B cell (primary cell): ENCODE data around the gene POLR1G. TPM values are rescaled to one million over a fixed set of nuclear protein-coding genes. Genes with fewer than 3 reads are reported as not detected.

ENCODE experiments used
- ATAC-seq: fragments of 200-7000 bp; cut with Tn5 transposase; one replicate; pipeline ENCODE4 v1.10.0; 2021; ENCODE audit warnings: low read depth, mild to moderate bottlenecking, moderate number of reproducible peaks, moderate library complexity
- CTCF ChIA-PET: fragments of 350-600 bp; sonication (Branson Sonifier 250); formaldehyde crosslinking; loops from one replicate; lab custom pipeline; 2021; ENCODE audit warnings: antibody characterized with exemption, inconsistent platforms; lab: Charles Lee
- POLR2A ChIA-PET: fragments of 350-600 bp; sonication (Branson Sonifier 250); formaldehyde crosslinking; loops from one replicate; lab custom pipeline; 2021; ENCODE audit warnings: antibody characterized with exemption; lab: Charles Lee
- DNase-seq: peaks from one replicate; pipeline ENCODE4 v3.0.0; 2013
- H2AFZ ChIP-seq: 2 replicates; pipeline ENCODE4 v1.6.1; 2012; ENCODE audit warnings: mild to moderate bottlenecking, low read depth, low read length; ENCODE audit not compliant: insufficient read depth, poor library complexity, severe bottlenecking
- H3K27ac ChIP-seq, 2 donors: 1 replicate in 1 of 2; 2 replicates in 1 of 2; pipeline ENCODE4 v1.5.1; 2012 to 2013; ENCODE audit warnings: low read length in 2 of 2, mild to moderate bottlenecking in 2 of 2, moderate library complexity in 1 of 2
- H3K27me3 ChIP-seq, 4 experiments: fragments of 200-600 bp in 1 of 4; sonication (generic) in 1 of 4; replicated peaks in 1 of 4; 1 replicate in 2 of 4; 2 replicates in 2 of 4; pipeline versions ENCODE4 v1.6.1 to v1.7.0; 2013 to 2016; ENCODE audit warnings: low read length in 3 of 4, mild to moderate bottlenecking in 2 of 4, mixed read lengths in 1 of 4, moderate library complexity in 1 of 4; ENCODE audit not compliant: insufficient read depth in 4 of 4, control insufficient read depth in 3 of 4; ENCODE audit errors: control extremely low read depth in 1 of 4
- H3K36me3 ChIP-seq, 2 experiments: replicated peaks in 1 of 2; 1 replicate in 1 of 2; 2 replicates in 1 of 2; pipeline versions ENCODE4 v1.6.1 to v1.7.1; 2013; ENCODE audit warnings: low read length in 1 of 2; ENCODE audit not compliant: insufficient read depth in 2 of 2, control insufficient read depth in 1 of 2; ENCODE audit errors: control extremely low read depth in 1 of 2, extremely low read depth in 1 of 2
- H3K4me1 ChIP-seq, 2 donors: fragments of 200-600 bp in 1 of 2; sonication (generic) in 1 of 2; 1 replicate in 1 of 2; 2 replicates in 1 of 2; pipeline versions ENCODE4 v1.5.1 to v1.6.1; 2013 to 2017; ENCODE audit warnings: low read length in 2 of 2; ENCODE audit not compliant: control insufficient read depth in 2 of 2, insufficient read depth in 2 of 2
- H3K4me2 ChIP-seq: replicated peaks from 2 replicates; pipeline ENCODE3; 2012; ENCODE audit warnings: mild to moderate bottlenecking, low read depth, low read length; ENCODE audit not compliant: poor library complexity, severe bottlenecking
- H3K4me3 ChIP-seq, 5 experiments: fragments of 200-600 bp in 1 of 5; sonication (generic) in 1 of 5; 1 replicate in 3 of 5; 2 replicates in 2 of 5; pipeline versions ENCODE4 v1.5.1 to v1.7.0; 2011 to 2016; ENCODE audit warnings: low read length in 4 of 5, mild to moderate bottlenecking in 4 of 5, low read depth in 2 of 5, control low read depth in 1 of 5, moderate library complexity in 1 of 5; ENCODE audit not compliant: insufficient read depth in 1 of 5; ENCODE audit errors: control extremely low read depth in 1 of 5, extremely low read depth in 1 of 5
- H3K79me2 ChIP-seq: fragments of 200-600 bp; sonication (generic); one replicate; pipeline ENCODE4 v1.6.0; 2016; ENCODE audit warnings: low read length; ENCODE audit not compliant: control insufficient read depth, insufficient read depth
- H3K9ac ChIP-seq: fragments of 200-600 bp; sonication (generic); 2 replicates; pipeline ENCODE4 v1.6.1; 2017; ENCODE audit warnings: mild to moderate bottlenecking, low read length, moderate library complexity
- H3K9me3 ChIP-seq, 3 donors: one replicate each; pipeline versions ENCODE4 v1.6.1 to v1.7.1; 2013; ENCODE audit warnings: low read length in 2 of 3; ENCODE audit not compliant: control insufficient read depth in 2 of 3, insufficient read depth in 1 of 3; ENCODE audit errors: control extremely low read depth in 1 of 3
- H4K20me1 ChIP-seq: 2 replicates; pipeline ENCODE4 v1.6.0; 2012; ENCODE audit warnings: mild to moderate bottlenecking, low read length; ENCODE audit not compliant: insufficient read depth, control insufficient read depth, poor library complexity, severe bottlenecking
- H3K27ac Mint-ChIP-seq: one replicate; pipeline ENCODE4 v1.8.0; 2021; ENCODE audit warnings: mixed read lengths
- H3K27me3 Mint-ChIP-seq: one replicate; pipeline ENCODE4 v1.8.0; 2021; ENCODE audit warnings: mixed read lengths
- H3K4me1 Mint-ChIP-seq: one replicate; pipeline ENCODE4 v1.8.0; 2021; ENCODE audit warnings: mixed read lengths
- H3K4me3 Mint-ChIP-seq: one replicate; pipeline ENCODE4 v1.8.0; 2021; ENCODE audit warnings: mixed read lengths
- H3K9me3 Mint-ChIP-seq: one replicate; pipeline ENCODE4 v1.8.0; 2022; ENCODE audit warnings: mixed read lengths; ENCODE audit not compliant: insufficient read depth
- CTCF ChIP-seq: fragments of 200-600 bp; IDR thresholded peaks from one replicate; pipeline ENCODE4 v1.8.0; 2022; ENCODE audit warnings: antibody characterized with exemption, mild to moderate bottlenecking
- EZH2 ChIP-seq: IDR thresholded peaks from 2 replicates; pipeline ENCODE4 v1.6.1; 2012; ENCODE audit warnings: borderline replicate concordance, low read depth, mild to moderate bottlenecking, moderate library complexity, low read length; ENCODE audit not compliant: insufficient read depth, poor library complexity, severe bottlenecking
- WGBS: methylation state at CpG from one replicate; pipeline ENCODE4 v1.1.5; 2013; ENCODE audit warnings: missing lambda C conversion rate; ENCODE audit not compliant: insufficient coverage; 5-methylcytosine and 5-hydroxymethylcytosine counted together
- intact Hi-C: fragments of 100-400 bp; cut with micrococcal nuclease; formaldehyde crosslinking; loops from one replicate; pipeline ENCODE4 v1.10.0; 2022
- polyA plus RNA-seq: library from polyadenylated mRNA; depleted of rRNA; stranded (reverse); fragments of >200 nt; gene quantifications from 2 replicates; pipeline ENCODE4 v1.2.3, GENCODE V29; 2012
- total RNA-seq, 2 donors: library from RNA; stranded (reverse); fragments of 120-200 nt in 1 of 2; gene quantifications; 1 replicate in 1 of 2; 2 replicates in 1 of 2; pipeline versions ENCODE4 v1.2.3 to v1.2.4, GENCODE V29; 2013 to 2022

POLR1G gene
- total and polyA plus RNA-seq, 2 donors (not counting 1 experiment from before 2014, with no cell fraction given) = 2.1 to 4.3 TPM

- intact Hi-C loops = loop anchor here (1.0 to 5.0 kb wide), 2 partner anchors 24 to 36 kb away; partner anchors contain the start of genes FOSB, POLR1G and PPP1R13L
- Histone ChIP-seq H3K79me2 (no peaks in the 10 kb centered on the region), H3K4me2 (peak overlapping the region; percentile 100), H3K9ac (peak overlapping the region; percentile 73), H3K9me3 (no peaks in the 10 kb centered on the region), H3K36me3 (no peaks in the 10 kb centered on the region), H3K27me3 (no peaks in the 10 kb centered on the region), H3K4me3 (peak overlapping the region; percentile 6 to 82 (median 55)), H3K27ac (peak overlapping the region; percentile 63 to 95), H4K20me1 (no peaks in the 10 kb centered on the region), H3K4me1 (peaks cover 35 to 44% of the 10 kb centered on the region in 2 donors), H2AFZ (no peak overlapping the region)
- POLR2A ChIA-PET = interaction anchor here (0.7 kb wide), 1 partner anchor 1641 kb away, joined by 3 read pairs; no protein-coding TSS in a partner anchor
- ATAC-seq (peak; percentile 34), DNase-seq (peak; percentile 93)
- H3K4me1 Mint-ChIP-seq = peaks cover 47% of the 10 kb centered on the region
- CTCF ChIA-PET = interaction anchor here (1.2 to 8.0 kb wide), 2 partner anchors 36 to 42 kb away, joined by 3 to 453 read pairs; no protein-coding TSS in a partner anchor
- no peak for TF ChIP-seq CTCF
- no peak for TF ChIP-seq EZH2
- peak overlapping the region; percentile 78 for H3K4me3 Mint-ChIP-seq
- no peaks in the 10 kb centered on the region for H3K27me3 Mint-ChIP-seq
- WGBS = 7% methylated on average over 15 of the region's 15 CpGs
- peak overlapping the region; percentile 94 for H3K27ac Mint-ChIP-seq
- H3K9me3 Mint-ChIP-seq = no peaks in the 10 kb centered on the region
Measured at GRCh38 chr19:45442778-45443461, 36.5 kb downstream of the POLR1G start.
